GM19328 (cell line): Measurements from ENCODE around the gene DBP.
A peak's percentile ranks its signal among the peaks of the same experiment; 100 is the strongest.
"Not testable (repeated sequence)": the region's sequence is repeated elsewhere in the genome, so short reads cannot be mapped to it uniquely, and the experiment has no call there.

Experiments used
- ATAC-seq: cut with Tn5 transposase; IDR thresholded peaks from one replicate; pipeline ENCODE4 v1.9.1; 2021; ENCODE audit warnings: mild to moderate bottlenecking, moderate library complexity; ENCODE audit not compliant: unreplicated experiment

DBP gene

GRCh38 chr19:48668332-48668731 lies 31.2 kb upstream of the DBP start:
- no peak for ATAC-seq

- ATAC-seq, result no peak
These were observed 28.6 kb upstream of the DBP start for GRCh38 chr19:48665786-48666185.

DNA sequence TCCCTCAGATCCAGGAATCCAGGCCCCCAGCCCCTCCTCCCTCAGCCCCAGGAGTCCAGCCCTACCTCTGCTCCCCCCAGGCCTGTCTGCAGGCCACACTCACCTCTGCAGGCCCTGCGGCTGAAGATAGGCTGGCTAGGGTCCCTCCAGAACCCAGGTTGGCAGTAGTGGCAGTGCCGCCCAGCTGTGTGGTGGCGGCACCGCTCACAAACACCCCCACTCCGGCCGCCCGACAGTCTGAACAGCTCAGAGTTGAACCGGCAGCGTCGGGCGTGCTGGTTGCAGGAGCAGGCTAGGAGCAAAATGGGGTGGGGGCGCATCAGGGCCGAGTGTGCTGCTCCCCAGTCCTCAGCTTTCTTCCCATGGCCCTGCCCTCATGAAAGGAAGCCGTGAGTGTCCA lies 27.3 kb upstream of the DBP start:
- ATAC-seq, result no peak

DNA sequence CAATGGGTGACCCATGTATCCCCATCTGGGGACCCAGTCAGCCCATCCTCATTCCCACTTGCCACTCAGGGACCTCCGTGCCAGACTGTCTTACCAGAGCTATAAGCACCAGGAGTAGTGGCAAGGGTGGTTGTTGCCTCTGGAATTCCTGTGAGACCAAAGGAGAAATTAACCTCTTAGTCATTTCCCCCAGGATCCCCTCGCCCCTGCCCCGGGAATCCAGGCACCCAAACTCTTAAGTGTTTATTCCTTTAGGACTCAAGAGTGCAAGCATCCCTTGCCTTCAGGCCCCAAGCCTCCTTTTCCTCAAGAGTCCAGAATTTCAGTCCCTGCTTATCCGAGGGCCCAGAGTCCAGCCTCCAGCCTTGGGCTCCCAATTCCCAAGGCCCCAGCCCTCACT lies 26.5 kb upstream of the DBP start:
- no peak for ATAC-seq

DNA sequence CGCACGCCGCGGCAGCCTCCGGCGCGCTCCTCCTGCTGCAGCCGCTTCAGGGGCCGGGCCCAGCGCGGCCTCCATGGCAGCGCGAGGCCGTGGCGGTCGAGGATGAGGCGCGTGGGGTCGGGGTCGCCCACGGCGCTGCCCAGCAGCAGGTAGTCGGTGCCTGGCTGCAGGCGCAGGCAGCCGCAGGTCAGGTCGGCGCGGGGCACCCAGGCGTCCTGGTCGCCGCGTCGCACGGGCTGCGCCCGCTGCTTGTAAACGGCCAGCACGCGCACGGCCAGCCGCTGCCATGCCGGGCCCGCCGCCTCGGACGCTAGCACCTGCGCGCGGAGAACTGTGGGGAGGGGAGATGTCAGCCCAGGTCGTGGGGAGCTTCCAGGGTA lies 24.5 kb upstream of the DBP start:
- ATAC-seq, result no peak

DNA sequence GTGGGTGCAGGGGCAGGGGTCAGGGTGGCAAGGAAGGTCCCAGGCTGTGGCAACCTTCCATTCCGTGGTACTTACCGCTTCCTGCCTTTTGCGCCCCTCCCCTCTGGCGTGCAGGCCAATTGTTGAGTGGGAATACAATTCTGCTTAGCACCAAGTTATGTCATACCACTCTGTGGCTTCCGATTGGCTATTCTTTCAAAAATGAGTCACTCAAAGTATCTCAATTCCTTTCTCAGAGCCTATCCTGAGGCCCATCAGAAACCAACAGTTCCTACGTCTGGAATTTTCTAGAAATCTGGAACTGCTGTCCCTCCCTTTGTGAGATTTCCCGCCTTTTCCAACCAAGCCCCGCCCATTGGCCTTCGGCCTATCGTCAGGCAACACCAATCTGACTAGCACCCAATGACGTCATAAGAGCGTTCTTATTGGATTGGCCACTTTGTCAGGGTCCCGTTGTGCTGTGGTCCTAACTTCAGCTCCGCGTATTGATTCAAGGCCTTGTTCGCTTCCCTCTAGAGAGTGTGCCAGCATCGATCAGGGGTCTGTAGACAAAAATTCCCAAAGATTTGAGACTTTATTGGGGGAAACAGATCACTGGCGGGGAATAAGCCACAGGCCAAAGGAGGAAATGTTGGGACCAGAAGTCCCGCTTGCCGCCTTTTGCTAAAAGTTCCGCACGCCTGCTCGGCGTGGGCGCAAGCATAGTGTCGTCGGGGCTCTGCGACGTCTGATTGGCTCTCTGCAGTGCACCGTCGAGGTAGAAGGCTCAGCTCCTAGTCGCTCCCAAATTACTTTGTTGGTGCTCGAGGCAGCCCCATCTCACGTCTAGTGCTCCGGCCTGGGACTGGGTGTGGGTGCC lies 23.9 kb upstream of the DBP start:
- no peak for ATAC-seq

GRCh38 chr19:48659768-48660167 lies 22.6 kb upstream of the DBP start:
- no peak for ATAC-seq

DNA sequence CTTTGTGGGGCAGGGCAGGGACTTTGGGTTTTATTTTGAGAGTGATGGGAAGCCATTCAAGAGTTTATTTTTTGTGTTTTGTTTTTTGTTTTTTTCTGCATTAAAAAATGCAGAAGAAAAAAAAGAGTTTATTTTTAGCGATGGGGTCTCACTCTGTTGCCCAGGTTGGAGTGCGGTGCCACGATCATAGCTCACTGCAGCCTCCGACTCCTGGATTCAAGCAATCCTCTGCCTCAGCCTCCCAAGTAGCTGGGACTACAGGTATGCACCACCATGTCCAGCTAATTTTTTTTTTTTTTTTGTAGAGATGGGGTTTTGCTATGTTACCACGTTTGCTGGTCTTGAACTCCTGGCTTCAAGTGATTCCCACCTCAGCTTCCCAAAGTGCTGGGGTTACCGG lies 21.3 kb upstream of the DBP start:
- no peak for ATAC-seq

GRCh38 chr19:48657828-48658227 lies 20.6 kb upstream of the DBP start:
- not testable (repeated sequence) for ATAC-seq

GRCh38 chr19:48656840-48657474 lies 19.8 kb upstream of the DBP start:
- no peak for ATAC-seq

- ATAC-seq, result no peak
These were observed 17.3 kb upstream of the DBP start for GRCh38 chr19:48654299-48655059.

DNA sequence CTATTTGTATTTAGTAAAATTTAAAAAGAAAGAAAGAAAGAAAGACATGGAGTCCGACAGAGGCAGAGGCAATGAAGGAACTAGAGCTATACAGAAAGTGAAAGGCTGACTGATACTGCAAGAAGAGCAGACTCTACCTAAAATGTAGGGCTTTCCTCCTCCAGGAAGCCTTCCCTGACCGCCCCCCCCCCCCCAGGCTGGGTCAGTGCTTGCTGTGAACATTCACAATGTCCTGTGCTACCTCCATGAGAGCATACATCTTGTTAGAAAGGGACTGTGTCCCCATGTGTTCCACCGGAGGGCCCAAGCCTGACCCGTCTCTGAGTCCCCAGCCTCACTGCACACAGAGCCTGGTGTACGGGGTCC lies 14.5 kb upstream of the DBP start:
- no peak for ATAC-seq

DNA sequence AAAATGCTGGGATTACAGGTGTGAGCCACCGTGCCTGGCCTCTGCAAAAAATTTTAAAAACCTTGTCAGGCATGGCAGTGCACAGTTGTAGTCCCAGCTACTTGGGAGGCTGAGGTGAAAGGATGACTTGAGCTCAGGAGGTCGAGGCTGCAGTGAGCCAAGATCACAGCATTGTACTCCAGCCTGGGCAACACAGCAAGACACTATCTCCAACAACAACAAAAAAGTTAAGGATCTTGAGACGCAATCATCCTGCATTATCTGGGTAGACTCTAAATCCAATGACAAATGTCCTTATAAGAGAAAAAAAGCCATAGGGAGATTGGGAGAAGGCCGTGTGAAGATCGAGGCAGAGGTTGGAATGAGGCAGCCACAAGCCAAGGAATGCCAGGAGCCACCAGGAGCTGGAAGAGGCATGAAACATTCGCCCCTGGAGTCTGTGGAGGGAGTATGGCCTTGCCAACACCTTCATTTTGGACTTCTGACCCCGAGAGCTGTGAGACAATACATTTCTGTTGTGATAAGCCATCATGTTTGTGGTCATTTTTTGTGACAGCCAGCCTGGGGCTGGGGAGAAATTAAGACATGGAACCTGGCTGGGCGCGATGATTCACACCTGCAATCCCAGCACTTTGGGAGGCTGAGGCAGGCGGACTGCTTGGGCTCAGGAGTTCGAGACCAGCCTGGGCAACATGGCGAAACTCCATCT lies 13.9 kb upstream of the DBP start:
- ATAC-seq, result no peak

DNA sequence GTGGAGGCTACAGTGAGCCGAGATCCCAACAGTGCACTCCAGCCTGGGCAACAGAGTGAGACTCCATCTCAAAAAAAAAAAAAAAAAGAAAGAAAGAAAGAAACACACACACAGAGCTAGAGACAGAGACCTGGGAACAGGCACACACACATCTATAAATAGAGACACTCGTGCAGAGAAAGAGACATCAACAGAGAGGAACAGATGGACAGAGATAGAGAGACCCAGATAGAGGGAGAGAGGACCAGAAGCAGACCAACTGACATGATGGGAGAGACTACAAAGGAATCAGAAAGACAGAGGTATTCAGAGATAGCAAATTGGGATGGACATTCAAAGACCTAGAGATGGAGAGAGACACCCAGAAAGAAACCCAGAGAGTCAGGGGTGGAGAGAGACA lies 11.0 kb upstream of the DBP start:
- ATAC-seq, result no peak

DNA sequence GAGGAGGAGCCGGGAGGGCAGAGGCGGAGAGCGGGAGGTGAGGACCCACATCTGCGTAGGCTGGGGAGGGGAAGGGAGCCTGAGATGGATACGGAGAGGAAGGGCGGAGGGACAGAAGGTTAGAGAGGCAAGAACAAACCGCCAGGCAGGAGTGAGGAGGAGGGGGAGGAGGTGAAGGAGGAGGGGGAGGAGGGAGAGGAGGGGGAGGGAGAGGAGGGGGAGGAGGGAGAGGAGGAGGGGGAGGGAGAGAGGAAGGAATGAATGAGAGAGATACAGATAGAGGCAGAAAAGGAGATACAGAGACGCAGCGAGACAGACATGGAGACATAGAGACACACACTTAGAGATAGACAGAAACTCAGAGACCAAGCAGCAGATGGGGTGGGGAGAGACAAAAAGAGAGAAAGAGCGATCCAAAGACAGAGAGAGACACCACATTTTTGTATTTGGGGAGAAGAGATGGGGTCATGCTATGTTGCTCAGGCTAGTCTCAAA lies 9.6 kb upstream of the DBP start:
- no peak for ATAC-seq

- peak; percentile 69 for ATAC-seq
These were observed 9.0 kb upstream of the DBP start, which contains the start of gene CA11 for GRCh38 chr19:48646001-48646721. TSS of gene CA11 (minus strand) at chr19:48646187. CDS start at chr19:48645632, 555 bp downstream.

GRCh38 chr19:48645620-48646000 lies 8.4 kb upstream of the DBP start:
- ATAC-seq, result no peak

DNA sequence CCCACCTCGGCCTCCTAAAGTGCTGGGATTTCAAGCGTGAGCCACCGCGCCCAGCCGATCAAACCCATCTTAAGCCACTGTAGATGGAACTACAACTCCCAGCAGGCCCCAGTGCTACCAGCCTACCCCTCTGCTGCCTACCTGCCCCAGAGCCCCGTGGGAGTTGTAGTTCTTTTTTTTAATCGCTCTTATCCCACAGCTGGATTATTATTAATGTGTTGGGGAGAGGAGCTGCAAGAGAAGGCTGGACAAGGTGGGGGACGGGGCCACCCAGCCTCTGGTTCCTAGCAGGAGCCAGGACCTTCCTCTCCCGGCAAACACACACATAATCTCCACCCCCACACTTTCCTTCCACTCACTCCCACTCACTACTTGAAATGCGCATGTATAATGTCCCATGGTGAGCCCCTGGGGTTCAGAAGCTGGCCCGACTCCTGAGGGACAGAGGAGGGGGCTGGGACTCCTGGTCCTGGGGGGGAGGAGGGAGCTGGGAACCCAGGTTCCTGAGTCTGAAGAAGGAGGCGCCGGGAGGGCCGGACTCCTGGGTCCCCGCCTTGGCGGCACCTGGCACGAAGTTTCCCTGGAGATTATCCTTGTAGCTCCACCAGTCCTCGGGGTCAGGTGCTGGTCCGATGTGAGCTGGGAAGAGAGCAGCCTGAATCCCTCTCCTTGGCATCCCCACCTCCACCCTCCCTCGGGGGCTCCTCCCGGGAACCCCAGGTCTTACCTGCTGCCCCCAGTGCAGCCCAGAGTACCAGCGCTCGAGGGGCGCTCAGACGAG lies 7.8 kb upstream of the DBP start:
- no peak for ATAC-seq

DNA sequence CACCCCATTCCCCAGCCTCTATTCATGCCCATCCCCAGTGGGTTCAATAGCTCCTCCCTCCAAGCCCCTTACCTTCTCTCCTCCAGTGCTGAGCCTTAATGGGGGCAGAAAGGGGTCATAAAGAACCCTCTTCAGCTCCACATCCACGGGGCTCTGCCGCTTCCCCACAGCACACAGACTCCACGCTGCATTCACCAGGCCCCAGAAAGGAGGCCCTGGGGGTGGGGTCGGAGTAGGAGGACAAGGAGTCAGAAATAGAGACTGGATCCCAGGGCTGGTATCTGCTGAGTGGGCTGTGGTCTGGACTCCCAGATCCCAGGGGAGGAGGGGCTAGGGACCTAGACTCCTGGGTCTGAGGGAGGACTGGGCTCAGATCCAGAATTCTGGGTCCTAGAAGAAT lies 7.2 kb upstream of the DBP start:
- ATAC-seq, result no peak

DNA sequence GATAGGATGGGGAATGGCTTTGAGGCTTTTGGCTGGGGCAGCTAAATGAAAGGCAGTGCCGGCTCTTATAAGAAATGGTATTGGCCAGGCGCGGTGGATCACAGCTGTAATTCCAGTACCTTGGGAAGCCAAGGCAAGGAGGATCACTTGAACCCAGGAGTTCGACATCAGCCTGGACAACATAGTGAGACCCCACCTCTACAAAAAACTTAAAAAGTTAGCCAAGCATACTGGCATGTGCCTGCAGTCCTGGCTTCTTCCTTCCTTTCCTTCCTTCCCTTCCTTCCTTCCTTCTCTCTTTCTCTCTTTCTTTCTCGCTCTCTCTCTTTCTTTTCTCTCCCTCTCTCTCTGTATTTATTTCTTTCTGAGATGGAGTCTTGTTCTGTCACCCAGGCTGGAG lies 5.7 kb upstream of the DBP start:
- no peak for ATAC-seq
